GM19023 (cell line): ENCODE data around the gene SLC27A3.

Experiments used
- ATAC-seq: cut with Tn5 transposase; IDR thresholded peaks from one replicate; pipeline ENCODE4 v1.9.1; 2021; ENCODE audit warnings: mild to moderate bottlenecking, moderate library complexity; ENCODE audit not compliant: unreplicated experiment

The SLC27A3 gene

GRCh38 chr1:153774780-153775457, at the start of gene SLC27A3:
SLC27A3 (plus strand) TSS chr1:153775407; CDS start chr1:153775498, 91 bp downstream.
- ATAC-seq, result peak; percentile 23

- peak; percentile 96 for ATAC-seq
Measured at GRCh38 chr1:153727463-153728304, 47.5 kb upstream of the SLC27A3 start, which contains the start of gene INTS3. INTS3 (plus strand) TSS chr1:153728050; CDS start chr1:153728635, 585 bp downstream.

GRCh38 chr1:153728305-153729066, 46.7 kb upstream of the SLC27A3 start:
- ATAC-seq, result no peak

- ATAC-seq, result no peak
Measured at GRCh38 chr1:153730468-153730988, 44.7 kb upstream of the SLC27A3 start.

- no peak for ATAC-seq
Measured at GRCh38 chr1:153733970-153734369, 41.2 kb upstream of the SLC27A3 start.

GRCh38 chr1:153734396-153735089, 40.7 kb upstream of the SLC27A3 start:
- no peak for ATAC-seq

- no peak for ATAC-seq
Measured at GRCh38 chr1:153735090-153735420, 40.2 kb upstream of the SLC27A3 start.

- ATAC-seq, result no peak
Measured at GRCh38 chr1:153741986-153742385, 33.2 kb upstream of the SLC27A3 start.

- ATAC-seq, result peak; percentile 76
Measured at GRCh38 chr1:153742411-153743142, 32.6 kb upstream of the SLC27A3 start.

- no peak for ATAC-seq
Measured at GRCh38 chr1:153745417-153745816, 29.8 kb upstream of the SLC27A3 start.

GRCh38 chr1:153746174-153746573, 29.0 kb upstream of the SLC27A3 start:
- no peak for ATAC-seq

GRCh38 chr1:153748903-153749302, 26.3 kb upstream of the SLC27A3 start:
- no peak for ATAC-seq

GRCh38 chr1:153749408-153750005, 25.7 kb upstream of the SLC27A3 start:
- ATAC-seq, result peak; percentile 82

- no peak for ATAC-seq
Measured at GRCh38 chr1:153750026-153750995, 24.9 kb upstream of the SLC27A3 start.

- ATAC-seq, result no peak
Measured at GRCh38 chr1:153752072-153752471, 23.1 kb upstream of the SLC27A3 start.

- no peak for ATAC-seq
Measured at GRCh38 chr1:153752571-153753195, 22.5 kb upstream of the SLC27A3 start.

GRCh38 chr1:153754266-153754665, 20.9 kb upstream of the SLC27A3 start:
- no peak for ATAC-seq

- ATAC-seq, result no peak
Measured at GRCh38 chr1:153760440-153760839, 14.8 kb upstream of the SLC27A3 start.
